ENCODE data around the gene MTHFS.

DNA sequence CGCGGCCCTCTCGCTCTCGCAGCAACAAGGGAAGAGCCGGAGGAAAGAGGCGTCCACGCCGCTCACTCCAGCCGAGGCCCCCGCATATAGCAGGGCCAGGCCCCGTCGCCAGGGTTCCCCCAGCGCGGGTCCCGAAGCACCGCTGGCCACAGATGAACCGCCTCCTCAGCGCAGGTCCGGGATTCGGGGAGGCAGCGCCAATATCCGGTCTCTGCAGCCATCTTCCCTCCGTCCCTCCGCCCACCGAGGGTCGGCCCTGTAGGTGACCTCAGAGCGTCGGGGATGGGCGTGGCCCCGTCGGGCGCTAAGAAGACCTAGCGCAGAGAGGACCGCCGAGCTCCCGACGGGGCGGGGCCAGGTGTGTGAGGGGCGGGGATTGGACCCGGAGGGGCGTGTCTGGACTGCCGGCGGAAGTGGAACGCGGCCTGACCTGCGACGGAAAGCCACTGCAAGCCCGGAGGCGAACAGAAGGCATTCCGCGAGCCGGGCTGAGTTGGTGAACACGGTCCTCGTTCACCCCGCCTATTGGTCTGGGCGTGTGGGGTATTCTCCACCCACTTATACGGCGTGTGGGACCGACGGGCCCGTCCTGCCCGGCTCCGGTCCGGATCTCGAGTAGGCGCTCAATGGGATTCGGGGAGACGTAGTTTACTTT lies 26.8 kb upstream of the MTHFS start:
- TF ChIP-seq, protein P1, sequence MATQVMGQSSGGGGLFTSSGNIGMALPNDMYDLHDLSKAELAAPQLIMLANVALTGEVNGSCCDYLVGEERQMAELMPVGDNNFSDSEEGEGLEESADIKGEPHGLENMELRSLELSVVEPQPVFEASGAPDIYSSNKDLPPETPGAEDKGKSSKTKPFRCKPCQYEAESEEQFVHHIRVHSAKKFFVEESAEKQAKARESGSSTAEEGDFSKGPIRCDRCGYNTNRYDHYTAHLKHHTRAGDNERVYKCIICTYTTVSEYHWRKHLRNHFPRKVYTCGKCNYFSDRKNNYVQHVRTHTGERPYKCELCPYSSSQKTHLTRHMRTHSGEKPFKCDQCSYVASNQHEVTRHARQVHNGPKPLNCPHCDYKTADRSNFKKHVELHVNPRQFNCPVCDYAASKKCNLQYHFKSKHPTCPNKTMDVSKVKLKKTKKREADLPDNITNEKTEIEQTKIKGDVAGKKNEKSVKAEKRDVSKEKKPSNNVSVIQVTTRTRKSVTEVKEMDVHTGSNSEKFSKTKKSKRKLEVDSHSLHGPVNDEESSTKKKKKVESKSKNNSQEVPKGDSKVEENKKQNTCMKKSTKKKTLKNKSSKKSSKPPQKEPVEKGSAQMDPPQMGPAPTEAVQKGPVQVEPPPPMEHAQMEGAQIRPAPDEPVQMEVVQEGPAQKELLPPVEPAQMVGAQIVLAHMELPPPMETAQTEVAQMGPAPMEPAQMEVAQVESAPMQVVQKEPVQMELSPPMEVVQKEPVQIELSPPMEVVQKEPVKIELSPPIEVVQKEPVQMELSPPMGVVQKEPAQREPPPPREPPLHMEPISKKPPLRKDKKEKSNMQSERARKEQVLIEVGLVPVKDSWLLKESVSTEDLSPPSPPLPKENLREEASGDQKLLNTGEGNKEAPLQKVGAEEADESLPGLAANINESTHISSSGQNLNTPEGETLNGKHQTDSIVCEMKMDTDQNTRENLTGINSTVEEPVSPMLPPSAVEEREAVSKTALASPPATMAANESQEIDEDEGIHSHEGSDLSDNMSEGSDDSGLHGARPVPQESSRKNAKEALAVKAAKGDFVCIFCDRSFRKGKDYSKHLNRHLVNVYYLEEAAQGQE (IDR thresholded peaks at IDR 0.05; ENCODE audit: borderline replicate concordance), result no peak
- TF ChIP-seq EZH2 (IDR thresholded peaks at IDR 0.05; ENCODE audit: borderline replicate concordance, insufficient read depth, low read length, poor library complexity, severe bottlenecking) (no peak), EP300 (conservative IDR thresholded peaks at IDR 0.05; ENCODE audit: poor library complexity, severe bottlenecking) (no peak), TAF1 (IDR thresholded peaks at IDR 0.05; ENCODE audit: low read depth) (peak; percentile 66), POLR2AphosphoS5 (IDR thresholded peaks at IDR 0.05) (peak; percentile 91), MXI1 (conservative IDR thresholded peaks at IDR 0.05; ENCODE audit: poor library complexity, severe bottlenecking) (peak; percentile 57), RAD21 (conservative IDR thresholded peaks at IDR 0.05) (no peak), SMC3 (conservative IDR thresholded peaks at IDR 0.05; ENCODE audit: poor library complexity) (peak; percentile 16)
- TF ChIP-seq, protein P2, sequence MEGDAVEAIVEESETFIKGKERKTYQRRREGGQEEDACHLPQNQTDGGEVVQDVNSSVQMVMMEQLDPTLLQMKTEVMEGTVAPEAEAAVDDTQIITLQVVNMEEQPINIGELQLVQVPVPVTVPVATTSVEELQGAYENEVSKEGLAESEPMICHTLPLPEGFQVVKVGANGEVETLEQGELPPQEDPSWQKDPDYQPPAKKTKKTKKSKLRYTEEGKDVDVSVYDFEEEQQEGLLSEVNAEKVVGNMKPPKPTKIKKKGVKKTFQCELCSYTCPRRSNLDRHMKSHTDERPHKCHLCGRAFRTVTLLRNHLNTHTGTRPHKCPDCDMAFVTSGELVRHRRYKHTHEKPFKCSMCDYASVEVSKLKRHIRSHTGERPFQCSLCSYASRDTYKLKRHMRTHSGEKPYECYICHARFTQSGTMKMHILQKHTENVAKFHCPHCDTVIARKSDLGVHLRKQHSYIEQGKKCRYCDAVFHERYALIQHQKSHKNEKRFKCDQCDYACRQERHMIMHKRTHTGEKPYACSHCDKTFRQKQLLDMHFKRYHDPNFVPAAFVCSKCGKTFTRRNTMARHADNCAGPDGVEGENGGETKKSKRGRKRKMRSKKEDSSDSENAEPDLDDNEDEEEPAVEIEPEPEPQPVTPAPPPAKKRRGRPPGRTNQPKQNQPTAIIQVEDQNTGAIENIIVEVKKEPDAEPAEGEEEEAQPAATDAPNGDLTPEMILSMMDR (IDR thresholded peaks at IDR 0.05; ENCODE audit: poor library complexity, severe bottlenecking), result no peak
